Measurements from ENCODE around the gene GSTM1.
"Not testable (repeated sequence)": the region's sequence is repeated elsewhere in the genome, so short reads cannot be mapped to it uniquely, and the experiment has no call there.

- TF ChIP-seq CTCF (IDR thresholded peaks at IDR 0.05; ENCODE audit: insufficient read depth, low read length, poor library complexity, severe bottlenecking); EZH2phosphoT487 (conservative IDR thresholded peaks at IDR 0.05; ENCODE audit: low read length): not testable (repeated sequence)
Observed at GRCh38 chr1:109711593-109712320, 24.1 kb downstream of the GSTM1 start, which contains the start of gene GSTM5.

Measured in SU-DHL-6 (cell line).